ENCODE data around the gene EFCAB12. TPM values are rescaled to one million over a fixed set of nuclear protein-coding genes. Genes with fewer than 3 reads are reported as not detected.
A peak's percentile ranks its signal among the peaks of the same experiment; 100 is the strongest.
"Not testable (repeated sequence)": the region's sequence is repeated elsewhere in the genome, so short reads cannot be mapped to it uniquely, and the experiment has no call there.

EFCAB12 gene
- total RNA-seq, 1 experiment from 2014 or later: 0.54 TPM

DNA sequence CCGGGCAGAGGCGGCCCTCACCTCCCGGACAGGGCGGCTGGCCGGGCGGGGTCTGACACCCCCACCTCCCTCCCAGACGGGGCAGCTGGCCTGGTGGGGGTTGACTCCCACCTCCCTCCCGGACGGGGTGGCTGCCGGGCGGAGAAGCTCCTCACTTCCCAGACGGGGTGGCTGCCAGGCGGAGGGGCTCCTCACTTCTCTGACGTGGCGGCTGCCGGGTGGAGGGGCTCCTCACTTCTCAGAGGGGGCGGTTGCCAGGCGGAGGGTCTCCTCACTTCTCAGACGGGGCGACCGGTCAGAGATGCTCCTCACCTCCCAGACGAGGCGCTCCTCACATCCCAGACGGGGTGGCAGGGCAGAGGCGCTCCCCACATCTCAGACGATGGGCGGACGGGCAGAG lies 65.1 kb downstream of the EFCAB12 start:
- H3K36me3 ChIP-seq (ENCODE audit: control insufficient read depth, insufficient read depth, low read length); H3K4me1 ChIP-seq (ENCODE audit: control insufficient read depth, insufficient read depth, low read length); DNase-seq (ENCODE audit: low read depth, low spot score); intact Hi-C loops (cut with micrococcal nuclease; ENCODE audit: unreplicated experiment); H3K4me3 ChIP-seq (ENCODE audit: low read depth in 2 of 2, low read length in 2 of 2); BruUV-seq (replicated peaks); H3K9me3 ChIP-seq (ENCODE audit: control insufficient read depth, insufficient read depth, low read depth, low read length); in situ Hi-C loops (cut with HindIII; ENCODE audit: low pct_unique_long_range_greater_than_20kb, low sequenced_read_pairs); POLR2A ChIA-PET; H3K27ac ChIP-seq (ENCODE audit: low read length); H3K27me3 ChIP-seq (ENCODE audit: control insufficient read depth, insufficient read depth, low read length); ATAC-seq: not testable (repeated sequence)
- CTCF ChIA-PET: interaction anchor here (0.6 kb wide), 1 partner anchor 287 kb away, joined by 3 read pairs; no protein-coding TSS in a partner anchor

DNA sequence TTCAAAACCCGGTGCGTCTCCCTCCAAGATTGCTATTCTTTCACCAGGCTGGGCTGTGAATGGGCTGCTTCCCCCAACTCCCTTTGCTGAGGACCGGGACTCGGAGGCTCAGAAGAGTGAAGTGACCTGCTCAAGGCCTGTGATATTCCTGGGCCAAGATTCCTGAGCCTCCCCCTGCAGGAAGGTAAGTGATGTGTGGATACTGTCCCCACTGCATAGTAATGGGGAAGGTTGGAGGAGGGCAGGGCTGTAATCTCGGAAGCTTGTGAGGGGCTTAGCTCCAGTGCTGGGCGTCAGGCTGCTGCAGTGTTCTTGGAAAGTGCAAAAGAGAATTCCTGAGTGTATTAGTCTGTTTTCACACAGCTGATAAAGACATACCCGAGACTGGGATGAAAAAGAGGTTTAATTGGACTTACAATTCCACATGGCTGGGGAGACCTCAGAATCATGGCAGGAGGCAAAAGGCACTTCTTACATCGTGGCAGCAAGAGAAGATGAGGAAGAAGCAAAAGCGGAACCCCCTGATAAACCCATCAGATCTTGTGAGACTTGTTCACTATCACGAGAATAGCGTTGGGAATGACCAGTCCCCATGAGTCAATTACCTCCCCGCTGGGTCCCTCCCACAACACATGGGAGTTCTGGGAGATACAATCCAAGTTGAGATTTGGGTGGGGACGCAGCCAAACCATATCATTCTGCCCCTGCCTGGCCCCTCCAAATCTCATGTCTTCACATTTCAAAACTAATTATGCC lies 67.6 kb downstream of the EFCAB12 start:
- DNase-seq (ENCODE audit: low read depth, low spot score): no peak
- in situ Hi-C loops (cut with HindIII; ENCODE audit: low pct_unique_long_range_greater_than_20kb, low sequenced_read_pairs) (no loop called here), intact Hi-C loops (cut with micrococcal nuclease; ENCODE audit: unreplicated experiment) (no loop called here)
- ATAC-seq: peak; percentile 52
- ChIA-PET POLR2A (no interaction called here), CTCF (interaction anchor here (1.0 kb wide), 1 partner anchor 22 kb away, joined by 3 read pairs; no protein-coding TSS in a partner anchor)
- Histone ChIP-seq H3K27me3 (ENCODE audit: control insufficient read depth, insufficient read depth, low read length) (no peaks in the 10 kb centered on the region), H3K4me1 (ENCODE audit: control insufficient read depth, insufficient read depth, low read length) (no peaks in the 10 kb centered on the region; the same call in 1 of the 2 replicates), H3K27ac (ENCODE audit: low read length) (no peak overlapping the region), H3K4me3 (ENCODE audit: low read depth in 2 of 2, low read length in 2 of 2) (no peak overlapping the region), H3K36me3 (ENCODE audit: control insufficient read depth, insufficient read depth, low read length) (no peaks in the 10 kb centered on the region), H3K9me3 (ENCODE audit: control insufficient read depth, insufficient read depth, low read depth, low read length) (no peaks in the 10 kb centered on the region)
- no TSS peak for BruUV-seq (replicated peaks)
- TF ChIP-seq SIN3A (IDR thresholded peaks at IDR 0.05; ENCODE audit: borderline replicate concordance, insufficient read depth, low read depth, low read length) (no peak), TCF7L2 (IDR thresholded peaks at IDR 0.05; ENCODE audit: low read depth, low read length) (no peak), POLR2AphosphoS5 (IDR thresholded peaks at IDR 0.05; ENCODE audit: low read depth, low read length) (no peak)
- TF ChIP-seq, protein P1, sequence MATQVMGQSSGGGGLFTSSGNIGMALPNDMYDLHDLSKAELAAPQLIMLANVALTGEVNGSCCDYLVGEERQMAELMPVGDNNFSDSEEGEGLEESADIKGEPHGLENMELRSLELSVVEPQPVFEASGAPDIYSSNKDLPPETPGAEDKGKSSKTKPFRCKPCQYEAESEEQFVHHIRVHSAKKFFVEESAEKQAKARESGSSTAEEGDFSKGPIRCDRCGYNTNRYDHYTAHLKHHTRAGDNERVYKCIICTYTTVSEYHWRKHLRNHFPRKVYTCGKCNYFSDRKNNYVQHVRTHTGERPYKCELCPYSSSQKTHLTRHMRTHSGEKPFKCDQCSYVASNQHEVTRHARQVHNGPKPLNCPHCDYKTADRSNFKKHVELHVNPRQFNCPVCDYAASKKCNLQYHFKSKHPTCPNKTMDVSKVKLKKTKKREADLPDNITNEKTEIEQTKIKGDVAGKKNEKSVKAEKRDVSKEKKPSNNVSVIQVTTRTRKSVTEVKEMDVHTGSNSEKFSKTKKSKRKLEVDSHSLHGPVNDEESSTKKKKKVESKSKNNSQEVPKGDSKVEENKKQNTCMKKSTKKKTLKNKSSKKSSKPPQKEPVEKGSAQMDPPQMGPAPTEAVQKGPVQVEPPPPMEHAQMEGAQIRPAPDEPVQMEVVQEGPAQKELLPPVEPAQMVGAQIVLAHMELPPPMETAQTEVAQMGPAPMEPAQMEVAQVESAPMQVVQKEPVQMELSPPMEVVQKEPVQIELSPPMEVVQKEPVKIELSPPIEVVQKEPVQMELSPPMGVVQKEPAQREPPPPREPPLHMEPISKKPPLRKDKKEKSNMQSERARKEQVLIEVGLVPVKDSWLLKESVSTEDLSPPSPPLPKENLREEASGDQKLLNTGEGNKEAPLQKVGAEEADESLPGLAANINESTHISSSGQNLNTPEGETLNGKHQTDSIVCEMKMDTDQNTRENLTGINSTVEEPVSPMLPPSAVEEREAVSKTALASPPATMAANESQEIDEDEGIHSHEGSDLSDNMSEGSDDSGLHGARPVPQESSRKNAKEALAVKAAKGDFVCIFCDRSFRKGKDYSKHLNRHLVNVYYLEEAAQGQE (IDR thresholded peaks at IDR 0.05; ENCODE audit: insufficient read depth in 1 of 2, low read depth in 2 of 2, low read length in 1 of 2): no peak
- TF ChIP-seq, protein P2, sequence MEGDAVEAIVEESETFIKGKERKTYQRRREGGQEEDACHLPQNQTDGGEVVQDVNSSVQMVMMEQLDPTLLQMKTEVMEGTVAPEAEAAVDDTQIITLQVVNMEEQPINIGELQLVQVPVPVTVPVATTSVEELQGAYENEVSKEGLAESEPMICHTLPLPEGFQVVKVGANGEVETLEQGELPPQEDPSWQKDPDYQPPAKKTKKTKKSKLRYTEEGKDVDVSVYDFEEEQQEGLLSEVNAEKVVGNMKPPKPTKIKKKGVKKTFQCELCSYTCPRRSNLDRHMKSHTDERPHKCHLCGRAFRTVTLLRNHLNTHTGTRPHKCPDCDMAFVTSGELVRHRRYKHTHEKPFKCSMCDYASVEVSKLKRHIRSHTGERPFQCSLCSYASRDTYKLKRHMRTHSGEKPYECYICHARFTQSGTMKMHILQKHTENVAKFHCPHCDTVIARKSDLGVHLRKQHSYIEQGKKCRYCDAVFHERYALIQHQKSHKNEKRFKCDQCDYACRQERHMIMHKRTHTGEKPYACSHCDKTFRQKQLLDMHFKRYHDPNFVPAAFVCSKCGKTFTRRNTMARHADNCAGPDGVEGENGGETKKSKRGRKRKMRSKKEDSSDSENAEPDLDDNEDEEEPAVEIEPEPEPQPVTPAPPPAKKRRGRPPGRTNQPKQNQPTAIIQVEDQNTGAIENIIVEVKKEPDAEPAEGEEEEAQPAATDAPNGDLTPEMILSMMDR (IDR thresholded peaks at IDR 0.05): no peak

DNA sequence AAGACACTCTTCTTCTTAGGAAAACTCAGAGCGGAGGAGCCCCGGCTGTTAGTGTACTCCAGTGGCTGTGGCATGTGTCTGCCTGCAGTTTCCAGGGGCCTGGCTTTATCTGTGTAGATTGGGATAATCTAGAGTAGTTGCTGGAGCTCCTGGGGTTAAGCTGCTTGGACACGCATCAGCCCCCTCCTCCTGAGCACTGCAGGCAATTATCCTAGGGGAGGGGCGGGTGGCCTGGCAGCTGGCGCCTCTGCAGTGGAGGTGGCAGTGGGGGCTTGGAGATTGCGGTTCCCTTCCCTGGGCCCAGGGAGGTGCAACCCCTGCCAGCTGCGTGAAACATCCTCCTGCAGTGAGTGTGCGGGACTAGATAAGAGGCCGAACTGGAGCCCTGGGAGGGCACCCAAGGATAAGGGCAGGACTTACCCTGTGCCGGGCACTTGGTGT lies 68.2 kb downstream of the EFCAB12 start:
- no peak for DNase-seq (ENCODE audit: low read depth, low spot score)
- Histone ChIP-seq H3K9me3 (ENCODE audit: control insufficient read depth, insufficient read depth, low read depth, low read length) (no peaks in the 10 kb centered on the region), H3K27me3 (ENCODE audit: control insufficient read depth, insufficient read depth, low read length) (no peaks in the 10 kb centered on the region), H3K4me3 (ENCODE audit: low read depth in 2 of 2, low read length in 2 of 2) (no peak overlapping the region), H3K27ac (ENCODE audit: low read length) (no peak overlapping the region), H3K4me1 (ENCODE audit: control insufficient read depth, insufficient read depth, low read length) (no peaks in the 10 kb centered on the region; the same call in 1 of the 2 replicates), H3K36me3 (ENCODE audit: control insufficient read depth, insufficient read depth, low read length) (no peaks in the 10 kb centered on the region)
- intact Hi-C loops (cut with micrococcal nuclease; ENCODE audit: unreplicated experiment): no loop called here
- CTCF ChIA-PET: interaction anchor here (0.5 to 1.0 kb wide), 2 partner anchors 18 to 23 kb away, joined by 3 to 4 read pairs; no protein-coding TSS in a partner anchor
- in situ Hi-C loops (cut with HindIII; ENCODE audit: low pct_unique_long_range_greater_than_20kb, low sequenced_read_pairs): no loop called here
- POLR2A ChIA-PET: no interaction called here
- TF ChIP-seq TCF7L2 (IDR thresholded peaks at IDR 0.05; ENCODE audit: low read depth, low read length): no peak
- TF ChIP-seq, protein P1 (IDR thresholded peaks at IDR 0.05; ENCODE audit: insufficient read depth in 1 of 2, low read depth in 2 of 2, low read length in 1 of 2): no peak
- TF ChIP-seq SIN3A (IDR thresholded peaks at IDR 0.05; ENCODE audit: borderline replicate concordance, insufficient read depth, low read depth, low read length): no peak
- TF ChIP-seq POLR2AphosphoS5 (IDR thresholded peaks at IDR 0.05; ENCODE audit: low read depth, low read length): no peak
- TF ChIP-seq, protein P2 (IDR thresholded peaks at IDR 0.05): no peak
- BruUV-seq (replicated peaks): no TSS peak
- no peak for ATAC-seq

Data from Panc1 (cell line).